NOMO-1 treated with DMSO at 0.1 percent for 48 hours (cell line): Measurements from ENCODE around the gene TMEM273.
A peak's percentile ranks its signal among the peaks of the same experiment; 100 is the strongest.

Experiments used
- DNase-seq: peaks from one replicate; lab custom pipeline; 2025; ENCODE audit not compliant: unreplicated experiment; lab: John Stamatoyannopoulos, UW

Gene TMEM273, protein sequence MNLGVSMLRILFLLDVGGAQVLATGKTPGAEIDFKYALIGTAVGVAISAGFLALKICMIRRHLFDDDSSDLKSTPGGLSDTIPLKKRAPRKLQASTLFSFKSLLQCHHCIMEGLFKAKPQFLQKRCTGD

DNA sequence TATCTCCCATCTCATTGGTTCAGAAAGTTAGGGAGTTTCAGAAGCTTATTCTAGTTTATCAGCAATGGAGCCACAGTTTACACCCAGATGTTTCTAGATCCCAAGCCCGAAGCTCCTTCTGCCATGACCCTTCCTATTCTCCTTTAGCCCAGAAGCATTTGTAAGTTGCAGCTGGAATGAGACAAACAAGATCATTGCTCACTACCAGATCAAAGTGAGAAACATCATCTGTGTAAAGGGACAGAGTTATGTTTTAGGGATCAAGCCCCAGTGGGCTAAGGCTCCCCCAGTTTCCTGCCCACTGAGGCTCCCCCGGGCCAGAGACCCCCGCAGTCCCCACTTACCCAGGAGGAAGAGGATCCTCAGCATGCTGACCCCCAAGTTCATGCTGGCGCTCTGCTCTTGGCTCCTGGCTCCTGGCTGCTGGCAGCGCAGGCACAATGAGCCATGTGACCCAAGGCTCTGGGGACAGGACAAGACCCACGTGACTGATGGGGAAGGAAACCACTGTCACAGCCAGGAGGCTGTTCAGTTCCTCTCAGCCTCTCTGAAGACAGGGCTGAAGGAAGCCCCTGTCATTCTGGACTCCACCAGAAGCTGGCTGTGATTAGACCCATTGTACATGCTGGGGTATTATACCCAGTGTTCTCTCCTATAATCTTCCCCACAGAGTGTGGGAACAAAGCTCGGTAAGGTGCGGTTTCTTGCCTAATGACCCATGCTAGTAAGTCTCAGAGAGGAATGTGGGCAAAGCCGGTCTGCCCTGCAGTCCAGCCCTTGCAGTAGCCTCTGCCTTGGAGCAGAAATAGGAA is at the start of gene TMEM273:
Gene TMEM273, minus strand, starts transcription at position 442 of the 812 bp plus-strand sequence. Its CDS starts 55 bp downstream, at position 387.
- DNase-seq: peak; percentile 65

DNA sequence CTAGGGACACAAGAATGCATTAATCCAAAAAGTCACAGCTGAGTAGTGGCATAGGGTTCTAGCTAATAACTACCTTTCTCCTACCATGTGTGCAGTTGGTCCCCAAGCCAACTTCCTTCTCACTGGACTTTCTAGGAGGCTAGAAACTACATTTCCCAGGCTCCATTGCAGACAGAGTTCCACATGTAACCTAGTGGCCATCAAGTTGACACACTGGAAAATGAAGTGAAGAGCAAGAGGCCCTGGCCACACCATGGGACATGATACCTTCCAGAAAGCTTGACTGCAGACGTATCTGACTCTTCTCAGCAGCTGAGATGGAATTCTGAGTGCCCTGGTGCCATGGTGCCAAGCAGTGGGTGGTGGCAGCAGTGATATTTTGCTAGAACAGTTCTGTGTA is 49.8 kb upstream of the TMEM273 start:
- DNase-seq: no peak

DNA sequence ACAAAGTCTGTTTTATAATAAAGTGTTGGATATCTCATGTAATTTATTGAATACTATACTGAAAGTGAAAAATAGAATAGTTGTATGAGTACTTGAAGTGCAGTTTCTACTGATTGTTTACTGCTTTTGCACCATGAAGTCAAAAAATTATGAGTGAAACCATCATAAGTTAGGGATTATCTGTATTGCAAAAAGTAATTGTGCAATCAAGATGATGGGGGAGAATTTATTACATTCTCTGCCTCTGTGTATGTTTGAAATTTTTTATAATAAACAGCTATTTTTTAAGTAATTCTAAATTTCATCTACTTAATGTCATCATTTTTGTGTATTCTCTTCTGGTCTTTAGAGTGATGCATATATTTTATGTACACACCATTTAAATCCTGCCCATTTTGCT is 47.2 kb upstream of the TMEM273 start:
- no peak for DNase-seq

DNA sequence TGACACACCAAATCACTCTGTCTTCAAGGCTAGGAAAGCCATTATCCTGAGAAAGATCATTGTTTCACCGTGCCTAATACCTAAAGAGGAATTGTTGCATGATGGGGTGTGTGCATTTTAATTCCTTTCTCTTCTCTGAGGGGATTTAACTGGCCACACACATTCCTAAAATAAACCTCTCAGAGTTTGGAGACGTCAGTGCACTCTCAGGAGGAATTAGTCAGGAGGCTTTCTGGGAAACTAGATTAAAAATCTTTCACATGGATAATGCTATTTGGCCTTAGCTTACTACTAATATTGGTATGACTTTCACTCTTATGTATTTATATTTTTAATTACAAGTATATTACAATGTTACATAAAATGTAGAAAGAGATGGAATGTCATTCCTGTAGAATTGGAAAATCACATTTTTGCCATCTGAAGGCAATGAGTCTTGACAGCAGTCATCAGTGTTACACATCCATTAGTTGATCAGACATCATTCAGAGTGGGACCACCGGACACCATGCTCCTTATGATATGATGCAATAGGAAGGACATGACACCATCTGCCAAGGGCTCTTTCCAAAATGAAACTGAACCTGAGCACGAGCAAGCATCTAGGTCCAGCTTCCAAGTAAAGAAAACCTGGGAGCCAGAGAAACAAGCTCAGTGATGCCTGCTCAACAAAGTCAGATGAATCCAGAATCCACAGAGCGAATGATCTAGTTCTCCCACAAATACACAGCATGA is 43.1 kb upstream of the TMEM273 start:
- no peak for DNase-seq

DNA sequence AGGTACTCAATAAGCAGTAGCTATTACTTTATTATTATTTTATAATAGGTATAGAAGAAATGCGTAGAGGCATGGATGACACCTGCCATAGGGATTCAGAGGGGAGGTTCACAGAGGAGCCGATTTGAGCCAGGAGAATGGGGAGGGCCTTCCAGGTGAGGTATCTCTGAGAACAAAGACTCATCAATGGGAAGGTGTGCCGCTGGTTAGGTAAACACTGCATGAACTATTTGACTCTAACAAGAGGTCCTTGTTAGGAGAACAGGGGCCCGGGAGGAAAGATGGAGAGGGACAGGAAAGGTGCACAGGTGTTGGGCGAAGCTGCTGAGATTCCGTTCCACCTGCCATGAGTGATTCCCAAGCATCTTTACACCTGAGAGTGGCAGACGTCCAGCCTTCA is 41.8 kb upstream of the TMEM273 start:
- DNase-seq: no peak

DNA sequence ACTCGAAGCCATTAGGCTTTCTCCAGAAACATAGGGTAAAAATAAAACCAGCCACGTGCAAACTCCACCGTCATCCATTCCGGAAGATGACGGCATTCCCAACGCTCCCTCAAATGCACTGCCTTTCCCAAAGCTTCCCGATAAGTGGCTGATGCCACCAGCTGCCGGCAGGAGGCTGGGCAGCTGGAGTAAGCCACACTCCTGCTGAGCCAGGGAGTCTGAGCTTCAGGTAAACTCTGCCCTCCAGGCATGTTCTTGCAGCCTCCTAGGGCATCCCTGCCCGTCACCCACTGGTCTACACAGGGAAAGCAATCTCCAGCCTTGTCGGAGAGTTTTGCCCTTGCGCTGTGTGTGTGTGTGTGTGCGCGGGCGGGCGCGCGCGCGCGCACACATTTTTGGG is 40.5 kb upstream of the TMEM273 start:
- DNase-seq: no peak

DNA sequence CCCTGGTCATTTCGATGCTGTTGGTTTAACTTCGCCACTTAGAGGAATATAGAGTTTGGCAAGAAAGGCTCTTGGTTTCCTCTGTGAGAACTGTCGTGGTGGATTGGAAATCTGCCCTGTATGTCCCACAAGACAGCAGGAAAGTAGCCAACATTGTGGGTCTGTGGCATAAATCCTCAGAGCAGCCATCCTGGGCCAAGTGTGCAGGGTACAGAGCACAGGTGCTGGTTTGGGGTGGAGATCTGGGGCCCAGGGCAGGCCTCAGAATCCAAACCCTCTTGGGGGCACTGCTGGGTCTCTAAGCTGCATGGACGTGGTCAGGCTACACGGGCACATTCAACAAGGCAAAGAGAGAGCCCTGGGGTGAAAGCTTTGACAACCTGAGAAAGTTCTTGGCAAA is 39.2 kb upstream of the TMEM273 start:
- no peak for DNase-seq

DNA sequence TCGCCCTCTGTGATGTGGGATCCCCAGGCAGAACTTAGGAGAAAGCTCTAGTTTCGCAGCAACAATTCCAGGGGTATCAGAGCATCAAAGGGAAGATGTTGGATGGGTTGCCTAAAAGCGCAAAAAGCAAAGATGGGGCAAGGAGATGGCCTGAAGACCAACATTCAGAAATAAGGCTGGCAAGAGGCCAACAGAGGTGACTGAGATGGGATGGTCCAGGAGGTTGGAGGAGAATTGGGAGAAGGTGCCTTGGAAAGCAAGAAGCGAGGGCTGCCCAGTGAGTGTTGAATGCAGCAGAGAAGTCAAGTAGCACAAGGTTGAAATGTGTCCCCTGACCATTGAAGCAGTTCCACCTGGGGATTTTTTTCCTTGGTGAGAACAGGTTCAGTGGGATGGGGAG is 38.4 kb upstream of the TMEM273 start:
- DNase-seq: no peak

DNA sequence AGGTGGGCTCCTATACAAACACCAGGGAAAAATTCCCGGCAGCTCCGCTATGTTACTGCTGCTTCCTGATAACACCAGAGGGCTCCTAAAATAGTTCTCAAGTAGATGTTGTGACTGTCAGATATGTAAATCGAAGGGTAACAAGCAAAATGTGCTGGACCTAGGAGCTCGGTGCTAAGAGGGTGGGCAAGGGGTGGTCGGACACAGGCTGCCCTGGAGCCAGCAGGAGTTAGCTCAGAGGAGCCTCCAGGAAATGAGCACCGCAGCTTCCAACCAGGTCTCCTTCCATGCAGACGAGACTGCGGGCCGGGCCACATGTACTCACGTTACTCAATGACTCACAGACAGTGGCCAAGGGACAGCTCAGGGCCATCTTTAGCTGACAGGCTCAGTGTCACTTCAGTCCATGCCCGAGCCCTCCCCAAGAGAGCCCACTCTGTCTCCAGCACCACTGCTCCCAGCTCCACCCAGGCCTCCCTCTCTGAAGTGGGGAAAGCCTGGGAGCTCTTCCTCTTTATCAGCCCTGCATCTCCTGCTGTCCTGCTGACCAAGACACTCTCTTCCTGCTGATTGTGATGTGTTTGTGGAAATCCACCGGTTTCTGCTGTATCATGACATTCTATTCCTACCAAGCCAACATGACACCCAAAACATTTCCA is 37.2 kb upstream of the TMEM273 start:
- DNase-seq: no peak

DNA sequence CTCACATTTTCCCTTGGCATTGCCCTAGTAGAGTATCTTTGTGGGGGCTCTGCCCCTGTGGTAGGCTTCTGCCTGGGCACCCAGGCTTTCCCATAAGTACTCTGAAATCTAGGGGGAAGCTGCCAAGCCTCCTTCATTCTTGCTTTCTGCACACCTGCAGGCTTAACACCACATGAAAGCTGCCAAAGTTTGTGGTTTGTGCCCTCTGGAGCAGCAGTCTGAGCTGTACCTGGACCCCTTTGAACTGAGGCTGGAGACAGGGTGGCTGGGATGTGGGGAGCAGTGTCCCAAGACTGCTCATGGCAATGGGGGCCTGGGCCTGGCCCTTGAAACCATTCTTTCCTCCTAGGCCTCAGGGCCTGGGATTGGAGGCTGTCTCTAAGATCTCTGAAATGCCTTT is 35.0 kb upstream of the TMEM273 start:
- no peak for DNase-seq

DNA sequence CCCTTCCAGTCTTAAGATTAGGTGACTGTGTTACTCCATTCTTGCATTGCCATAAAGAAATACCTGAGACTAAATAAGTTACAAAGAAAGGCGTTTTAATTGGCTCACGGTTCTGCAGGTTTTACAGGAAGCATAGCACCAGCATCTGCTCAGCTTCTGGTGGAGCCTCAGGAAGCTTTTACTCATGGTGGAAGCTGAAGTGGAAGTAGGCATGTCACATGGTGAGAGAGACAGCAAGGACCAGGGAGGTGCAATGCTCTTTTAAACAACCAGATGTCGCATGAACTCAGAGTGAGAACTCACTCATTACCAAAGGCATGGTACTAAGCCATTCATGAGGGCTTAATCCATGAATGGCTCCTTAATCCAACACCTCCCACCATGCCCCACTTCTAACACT is 34.0 kb upstream of the TMEM273 start:
- DNase-seq: no peak

DNA sequence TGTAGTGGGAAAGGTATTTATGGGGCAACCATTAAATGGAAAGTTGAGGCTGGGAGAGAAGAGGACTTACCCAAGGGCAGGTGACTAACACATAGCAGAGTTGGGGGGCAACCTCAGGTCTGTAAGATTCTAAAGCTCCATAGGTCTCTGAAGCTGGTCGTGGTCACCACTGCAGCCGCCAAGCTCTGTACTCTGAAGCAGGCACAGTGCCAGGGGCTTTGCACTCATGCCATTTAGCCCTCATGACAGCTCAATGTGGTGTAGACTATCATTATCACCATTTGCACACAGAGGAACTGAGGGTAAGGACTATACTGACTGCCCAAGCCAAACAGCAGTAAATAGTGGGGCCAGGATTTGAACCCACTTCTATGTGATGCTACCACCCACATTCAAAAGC is 32.5 kb upstream of the TMEM273 start:
- DNase-seq: no peak

DNA sequence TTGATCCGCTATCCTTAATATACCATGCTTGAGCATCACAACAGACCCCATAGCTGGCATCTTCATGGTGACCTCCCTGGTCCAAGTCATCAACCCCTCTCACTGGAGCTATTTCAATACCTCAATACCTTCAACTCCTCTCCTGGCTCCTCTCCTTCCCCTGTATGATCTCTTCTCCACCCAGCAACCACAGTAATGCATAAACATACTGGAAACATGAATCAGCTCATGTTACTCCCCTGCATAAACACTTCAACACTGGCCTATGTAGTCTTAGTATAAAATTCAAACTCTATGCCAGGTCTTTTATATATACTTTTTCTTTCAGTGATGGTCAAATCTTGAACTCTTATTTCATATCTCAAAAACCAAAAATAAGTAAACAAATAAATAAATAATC is 31.8 kb upstream of the TMEM273 start:
- no peak for DNase-seq

DNA sequence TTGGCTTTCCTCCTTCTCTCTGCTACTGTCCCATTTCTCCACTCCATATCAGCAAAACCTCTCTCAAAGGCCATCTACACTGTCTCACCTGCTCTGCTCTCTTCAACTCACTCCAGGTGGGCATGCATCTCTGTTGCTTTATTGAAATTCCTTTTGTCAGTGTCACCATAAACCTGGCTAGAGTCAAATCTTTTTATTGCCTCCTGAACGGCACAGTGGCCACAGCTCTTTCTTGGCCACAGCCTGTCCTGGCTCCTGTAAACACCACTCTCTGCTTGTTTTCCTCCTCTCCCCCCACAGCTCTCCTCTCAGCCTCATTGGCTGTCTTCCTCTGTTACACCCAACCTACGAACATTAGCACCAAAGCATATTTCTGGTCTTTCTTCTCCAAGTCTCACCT is 31.1 kb upstream of the TMEM273 start:
- DNase-seq: no peak

DNA sequence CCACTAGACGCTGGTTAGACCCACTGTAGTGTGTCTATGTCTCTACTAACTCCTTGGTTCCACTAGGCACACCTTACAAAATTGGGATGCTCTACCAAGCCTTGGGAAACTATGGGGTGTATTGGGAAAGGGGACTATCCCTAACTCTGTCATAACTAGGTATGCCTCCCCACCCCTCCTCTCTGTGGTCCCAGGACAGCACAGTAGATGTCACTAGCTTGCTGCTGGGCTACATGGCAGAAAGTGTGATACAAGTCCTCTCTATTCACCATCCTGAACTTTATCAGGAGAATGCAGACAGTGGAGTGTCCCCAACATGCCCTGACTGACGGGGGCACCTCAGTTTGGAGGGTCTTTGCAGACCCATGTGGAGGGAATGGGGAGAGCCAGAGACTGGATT is 30.3 kb upstream of the TMEM273 start:
- no peak for DNase-seq

DNA sequence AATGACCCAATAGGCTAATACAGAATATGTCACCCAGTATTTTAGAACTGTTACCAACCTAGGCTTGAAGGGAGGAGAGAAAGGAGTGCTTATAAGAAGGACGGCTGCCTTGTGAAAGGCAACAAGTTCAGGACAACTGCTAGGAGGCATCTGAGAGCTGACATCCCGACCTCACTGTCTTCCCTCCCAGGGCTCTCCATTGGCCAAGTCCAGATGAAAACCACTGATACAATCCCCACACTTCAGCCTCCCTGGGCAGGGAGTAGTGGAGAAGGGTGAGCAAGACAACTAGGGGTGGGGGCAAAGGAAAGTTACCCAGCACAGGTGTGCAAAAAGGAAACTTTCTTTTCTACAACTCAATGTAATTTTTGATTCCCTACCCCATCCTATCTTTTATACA is 29.5 kb upstream of the TMEM273 start:
- DNase-seq: no peak

DNA sequence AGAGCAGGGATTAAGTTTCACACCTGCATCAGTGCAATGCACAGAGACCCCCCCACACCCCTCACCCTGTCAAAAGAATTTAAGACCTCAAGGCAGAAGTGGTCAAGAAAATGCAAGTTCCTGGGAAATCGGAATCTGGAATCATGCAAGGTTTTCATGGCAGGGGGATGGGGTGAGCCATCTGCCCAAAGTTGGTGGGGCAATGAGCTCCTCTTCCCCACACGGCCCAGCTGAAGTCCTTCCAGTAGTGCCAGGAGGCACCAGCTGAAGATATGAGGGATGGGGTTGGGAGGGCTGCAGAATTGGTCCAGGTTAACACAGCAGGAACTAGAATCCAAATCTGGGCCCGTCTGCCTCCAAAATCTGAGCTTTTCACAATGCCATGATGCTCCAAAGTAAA is 25.0 kb upstream of the TMEM273 start:
- DNase-seq: no peak

DNA sequence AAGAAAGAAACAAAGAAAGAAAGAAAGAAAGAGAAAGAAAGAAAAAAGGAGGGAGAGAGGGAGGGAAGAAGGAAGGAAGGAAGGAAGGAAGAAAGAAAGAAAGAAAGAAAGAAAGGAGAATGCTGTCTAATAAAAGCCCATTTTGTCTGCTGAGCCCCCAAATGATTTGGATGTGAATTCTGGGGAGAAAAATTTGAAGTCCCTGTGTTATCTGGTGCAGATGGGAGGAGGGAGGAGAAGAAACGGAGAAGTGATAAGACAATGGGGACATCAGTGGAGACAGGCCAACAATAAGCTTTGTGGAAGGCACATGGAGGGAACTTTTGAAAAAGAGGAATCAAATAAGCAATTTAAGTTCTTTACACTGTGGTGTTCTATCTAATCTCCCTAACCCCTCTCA is 24.6 kb upstream of the TMEM273 start:
- DNase-seq: no peak

DNA sequence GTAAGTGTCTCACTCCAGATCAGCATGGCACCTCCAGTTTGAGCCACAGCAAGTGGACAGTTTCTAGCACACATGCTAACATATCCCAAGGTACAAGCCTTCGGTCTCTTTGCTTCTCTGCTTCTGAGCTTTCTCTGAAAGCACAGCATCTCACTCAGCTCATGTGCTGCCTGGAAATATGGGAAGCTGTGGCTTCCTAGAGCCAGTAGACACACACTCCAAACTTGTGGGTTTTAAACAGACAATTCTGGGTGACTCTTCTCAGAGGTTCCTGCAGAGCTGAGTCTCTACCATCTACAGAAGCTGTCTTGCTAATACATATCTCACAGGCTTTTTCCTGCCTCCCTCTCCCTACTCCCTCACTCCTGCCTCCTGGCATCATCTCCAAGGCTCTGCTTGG is 23.9 kb upstream of the TMEM273 start:
- no peak for DNase-seq

DNA sequence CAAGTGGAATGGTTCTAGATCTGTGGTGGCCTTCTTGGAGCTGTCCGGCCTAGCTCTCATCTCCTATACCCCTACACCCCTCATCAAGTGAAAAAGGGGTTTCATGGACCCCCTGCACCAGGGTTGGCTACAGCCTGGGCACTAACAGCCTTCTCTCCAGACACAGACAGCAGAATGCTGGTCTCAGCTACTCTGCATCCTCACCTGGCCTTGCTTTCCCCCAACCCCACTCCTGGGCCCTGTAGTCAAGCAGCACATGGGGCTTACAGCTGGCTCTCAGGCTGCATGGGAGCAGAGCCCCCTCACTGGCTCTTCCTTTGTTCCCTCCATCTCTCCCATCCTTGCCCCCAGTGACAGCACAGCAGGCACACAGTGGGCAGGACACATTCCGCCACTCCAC is 20.8 kb upstream of the TMEM273 start:
- no peak for DNase-seq

DNA sequence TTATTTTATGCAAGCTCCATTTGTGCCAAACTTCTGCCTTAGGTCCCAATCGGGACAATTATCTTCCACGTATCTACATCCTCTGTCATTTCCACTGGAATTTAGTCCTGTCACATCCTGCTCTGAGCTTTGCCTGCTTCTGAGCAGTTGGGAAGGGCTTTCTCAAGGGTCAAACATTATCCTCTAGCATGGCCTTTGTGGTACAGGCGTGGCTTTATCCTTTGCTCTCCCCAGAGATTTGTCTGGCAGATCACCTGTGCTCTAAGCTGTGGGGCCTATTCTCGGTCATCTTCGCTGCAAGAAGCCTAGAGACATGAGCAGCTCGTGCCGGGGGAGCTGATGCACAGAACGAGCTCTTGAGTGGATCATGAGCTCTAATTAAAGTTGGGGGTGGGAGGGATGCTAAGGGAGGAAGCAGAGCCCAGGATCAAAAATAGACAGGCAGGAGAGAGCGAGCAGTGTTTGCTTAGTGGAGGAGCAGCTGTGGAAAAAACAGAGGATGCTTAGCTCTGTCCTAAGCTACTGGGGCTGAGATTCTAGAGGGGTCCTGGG is 19.8 kb upstream of the TMEM273 start:
- DNase-seq: no peak

DNA sequence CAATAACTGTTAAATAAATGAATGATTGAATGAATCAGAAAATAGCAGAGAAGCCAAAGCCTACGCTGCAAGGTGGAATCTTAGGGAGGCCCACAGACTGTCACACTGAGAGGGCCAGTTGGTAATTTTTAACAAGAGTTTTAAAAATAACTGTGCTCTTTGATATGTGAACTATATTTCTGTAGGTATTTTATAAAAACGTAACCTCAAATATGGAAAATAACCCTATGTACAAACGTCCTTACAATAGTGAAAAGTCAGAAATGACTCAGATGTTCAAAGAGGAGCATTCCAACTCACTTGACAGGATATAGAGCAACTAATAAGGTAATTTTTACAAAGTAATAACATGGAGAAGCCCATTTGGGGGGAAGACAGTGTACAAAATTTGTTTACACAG is 18.9 kb upstream of the TMEM273 start:
- DNase-seq: no peak
